HepG2 (cell line): ENCODE data around the gene ACSS3. TPM values are rescaled to one million over a fixed set of nuclear protein-coding genes. Genes with fewer than 3 reads are reported as not detected.

Source experiments
- ATAC-seq: fragments of 200-7000 bp; cut with Tn5 transposase; 3 replicates; pipeline ENCODE4 v1.9.1; 2020; ENCODE audit warnings: mild to moderate bottlenecking, moderate library complexity
- BruUV-seq: library from RNA; stranded (reverse); fragments of 400-500 nt; replicated peaks from 2 replicates; lab custom pipeline; 2021; lab: Mats Ljungman, UMichigan
- CTCF ChIA-PET: fragments of 300-600 bp; formaldehyde crosslinking; extraction: SDS; loops from one replicate; lab custom pipeline; 2021; ENCODE audit warnings: low total read pairs, inconsistent platforms, low intra/inter-chr PET ratio; lab: Yijun Ruan, JAX
- POLR2A ChIA-PET: fragments of 350-600 bp; sonication (Branson Sonifier 250); formaldehyde crosslinking; loops from one replicate; lab custom pipeline; 2020; ENCODE audit warnings: antibody characterized with exemption, inconsistent platforms; lab: Yijun Ruan, JAX
- DNase-seq: peaks from one replicate; pipeline ENCODE4 v3.0.0-alpha.2; 2015; ENCODE audit warnings: low spot score
- FAIRE-seq: peaks from 3 replicates; lab custom pipeline; 2011; peaks lifted over from hg19 to GRCh38; lab: Jason Lieb, UNC
- H2AFZ ChIP-seq: one replicate; pipeline ENCODE4 v1.6.1; 2011; ENCODE audit warnings: low read length, inconsistent platforms
- H3K27ac ChIP-seq: fragments of 300-600 bp; 3 replicates; pipeline ENCODE4 v1.8.0; 2011; ENCODE audit warnings: mixed run types, mild to moderate bottlenecking, mixed read lengths, low read length, inconsistent platforms; ENCODE audit not compliant: insufficient read depth; ENCODE audit errors: extremely low read length
- H3K27me3 ChIP-seq, 2 experiments: fragments of 200-600 bp in 1 of 2; 2 replicates in 1 of 2; 3 replicates in 1 of 2; pipeline versions ENCODE4 v1.6.0 to v1.8.0; 2011; ENCODE audit warnings: low read length in 2 of 2, mild to moderate bottlenecking in 2 of 2, moderate library complexity in 2 of 2, inconsistent platforms in 1 of 2; ENCODE audit not compliant: insufficient read depth in 2 of 2, control insufficient read depth in 1 of 2
- H3K36me3 ChIP-seq, 2 experiments: fragments of 200-600 bp in 1 of 2; replicated peaks in 1 of 2; 2 replicates in 1 of 2; 3 replicates in 1 of 2; pipeline versions ENCODE4 v1.5.1 to v1.8.0; 2011; ENCODE audit warnings: low read length in 2 of 2, inconsistent platforms in 1 of 2; ENCODE audit not compliant: insufficient read depth in 2 of 2, control insufficient read depth in 1 of 2
- H3K4me1 ChIP-seq: 2 replicates; pipeline ENCODE4 v1.5.1; 2012; ENCODE audit warnings: low read length, inconsistent platforms; ENCODE audit not compliant: insufficient read depth
- H3K4me2 ChIP-seq: 2 replicates; pipeline ENCODE4 v1.6.0; 2011; ENCODE audit warnings: low read depth, low read length, inconsistent platforms
- H3K4me3 ChIP-seq, 3 experiments: fragments of 200-600 bp in 1 of 3; sonication (generic), shearing (Covaris generic) in 1 of 3; replicated peaks in 1 of 3; 2 replicates each; pipeline ENCODE4 v1.5.1; 2011 to 2016; ENCODE audit warnings: low read length in 3 of 3, inconsistent platforms in 2 of 3, low read depth in 2 of 3, mild to moderate bottlenecking in 2 of 3, control low read depth in 1 of 3, mixed read lengths in 1 of 3; ENCODE audit not compliant: insufficient read depth in 1 of 3
- H3K79me2 ChIP-seq: one replicate; pipeline ENCODE4 v1.6.1; 2011; ENCODE audit warnings: low read length, inconsistent platforms; ENCODE audit not compliant: insufficient read depth
- H3K9ac ChIP-seq: 2 replicates; pipeline ENCODE4 v1.6.0; 2011; ENCODE audit warnings: mild to moderate bottlenecking, low read depth, low read length, inconsistent platforms; ENCODE audit not compliant: insufficient read depth
- H3K9me3 ChIP-seq: 2 replicates; pipeline ENCODE4 v1.5.1; 2012; ENCODE audit warnings: mild to moderate bottlenecking, low read length
- H4K20me1 ChIP-seq: 2 replicates; pipeline ENCODE4 v1.6.0; 2011; ENCODE audit warnings: inconsistent platforms, mild to moderate bottlenecking, low read length, moderate library complexity; ENCODE audit not compliant: insufficient read depth
- GPN1 ChIP-seq: sonication (generic); formaldehyde crosslinking; IDR thresholded peaks from 2 replicates; pipeline ENCODE4 v1.5.1; 2020; ENCODE audit warnings: missing genetic modification reagents, borderline replicate concordance
- NR1H2 ChIP-seq: sonication (generic); formaldehyde crosslinking; IDR thresholded peaks from 2 replicates; pipeline ENCODE4 v1.8.1; 2022; ENCODE audit warnings: low read depth, missing genetic modification reagents, borderline replicate concordance
- RAD21 ChIP-seq: fragments of 450-650 bp; formaldehyde crosslinking; IDR thresholded peaks from 2 replicates; pipeline ENCODE4 v1.5.0; 2020; ENCODE audit warnings: mild to moderate bottlenecking
- ZNF777 ChIP-seq: sonication (generic); formaldehyde crosslinking; IDR thresholded peaks from 2 replicates; pipeline ENCODE4 v1.4.0; 2020; ENCODE audit warnings: missing genetic modification reagents
- WGBS: methylation state at CpG from one replicate; pipeline ENCODE4 v1.1.6; 2017; ENCODE audit warnings: low lambda C conversion rate; 5-methylcytosine and 5-hydroxymethylcytosine counted together
- in situ Hi-C: cut with HindIII; loops from 2 replicates; pipeline ENCODE4 v1.10.0; 2017; ENCODE audit warnings: low pct_unique_long_range_greater_than_20kb; ENCODE audit not compliant: extremely low pct_ligation_motif_present
- intact Hi-C: fragments of 100-400 bp; cut with micrococcal nuclease; formaldehyde crosslinking; loops from one replicate; pipeline ENCODE4 v1.10.0; 2022; ENCODE audit not compliant: unreplicated experiment
- polyA plus RNA-seq, 8 experiments: library from polyadenylated mRNA; depleted of rRNA in 3 of 8; stranded (reverse) in 7 of 8; unstranded in 1 of 8; fragments of >200 nt; fragmentation: Illumina TruSeq in 4 of 8; extraction: Trizol in 4 of 8; gene quantifications; 2 replicates each; pipeline versions ENCODE4 v1.2.1 to v1.2.3, GENCODE V29; 2011 to 2016; ENCODE audit warnings: low read depth in 4 of 8, missing spikeins in 1 of 8, mixed read lengths in 1 of 8; ENCODE audit not compliant: insufficient read depth in 1 of 8
- total RNA-seq, 5 experiments: library from RNA; depleted of rRNA; stranded (reverse); fragments of >200 nt; fragmentation: Illumina TruSeq; extraction: Trizol; gene quantifications; 2 replicates each; pipeline ENCODE4 v1.2.3, GENCODE V29; 2016; ENCODE audit warnings: low read depth in 1 of 5
- TF ChIP-seq, protein P1 (sequence below): sonication (generic); formaldehyde crosslinking; IDR thresholded peaks from 2 replicates; pipeline ENCODE4 v1.4.0; 2020; ENCODE audit warnings: missing genetic modification reagents
- TF ChIP-seq, protein P2 (sequence below): sonication (generic); formaldehyde crosslinking; IDR thresholded peaks from 2 replicates; pipeline ENCODE4 v1.4.0; 2020; ENCODE audit warnings: mild to moderate bottlenecking, missing genetic modification reagents
- TF ChIP-seq, protein P3 (sequence below): sonication (generic); formaldehyde crosslinking; IDR thresholded peaks from 2 replicates; pipeline ENCODE4 v1.4.0; 2020; ENCODE audit warnings: missing genetic modification reagents, borderline replicate concordance

ACSS3 gene
- total and polyA plus RNA-seq, 2 of the 13 experiments (the other 11 are each of a cell fraction or from before 2014, with no cell fraction given) = 79.5 to 86.3 TPM

DNA sequence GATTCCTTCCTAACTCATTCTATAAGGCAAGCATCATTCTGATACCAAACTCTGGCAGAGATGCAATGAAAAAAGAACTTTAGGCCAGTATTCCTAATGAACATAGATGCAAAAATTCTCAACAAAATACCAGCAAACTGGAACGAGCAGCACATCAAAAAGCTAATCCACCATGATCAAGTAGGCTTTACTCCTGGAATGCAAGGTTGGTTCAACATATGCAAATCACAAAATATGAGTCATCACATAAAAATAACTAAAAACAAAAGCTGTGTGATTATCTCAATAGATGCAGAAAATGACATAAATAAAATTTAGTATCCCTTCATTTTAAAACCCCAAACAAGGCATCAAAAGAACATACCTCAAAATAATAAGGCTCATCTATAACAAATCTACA lies 98.9 kb downstream of the ACSS3 start:
- Histone ChIP-seq H3K27ac (no peak overlapping the region), H3K27me3 (no peaks in the 10 kb centered on the region), H3K4me3 (no peak overlapping the region), H3K79me2 (no peaks in the 10 kb centered on the region), H4K20me1 (no peaks in the 10 kb centered on the region), H3K9ac (no peak overlapping the region), H3K4me2 (no peak overlapping the region), H3K9me3 (peaks cover 4% of the 10 kb centered on the region; the same call in 1 of the 2 replicates), H2AFZ (no peak overlapping the region), H3K36me3 (peaks cover 2 to 38% of the 10 kb centered on the region in 2 experiments; a peak in 4 of 5 replicates), H3K4me1 (no peaks in the 10 kb centered on the region)
- ATAC-seq = no peak
- 97% methylated on average over 1 of the region's 1 CpG for WGBS
- intact Hi-C loops = no loop called here
- DNase-seq = no peak
- no peak for FAIRE-seq
- POLR2A ChIA-PET = no interaction called here
- in situ Hi-C loops = no loop called here
- no TSS peak for BruUV-seq
- CTCF ChIA-PET = no interaction called here
- TF ChIP-seq, protein P1, sequence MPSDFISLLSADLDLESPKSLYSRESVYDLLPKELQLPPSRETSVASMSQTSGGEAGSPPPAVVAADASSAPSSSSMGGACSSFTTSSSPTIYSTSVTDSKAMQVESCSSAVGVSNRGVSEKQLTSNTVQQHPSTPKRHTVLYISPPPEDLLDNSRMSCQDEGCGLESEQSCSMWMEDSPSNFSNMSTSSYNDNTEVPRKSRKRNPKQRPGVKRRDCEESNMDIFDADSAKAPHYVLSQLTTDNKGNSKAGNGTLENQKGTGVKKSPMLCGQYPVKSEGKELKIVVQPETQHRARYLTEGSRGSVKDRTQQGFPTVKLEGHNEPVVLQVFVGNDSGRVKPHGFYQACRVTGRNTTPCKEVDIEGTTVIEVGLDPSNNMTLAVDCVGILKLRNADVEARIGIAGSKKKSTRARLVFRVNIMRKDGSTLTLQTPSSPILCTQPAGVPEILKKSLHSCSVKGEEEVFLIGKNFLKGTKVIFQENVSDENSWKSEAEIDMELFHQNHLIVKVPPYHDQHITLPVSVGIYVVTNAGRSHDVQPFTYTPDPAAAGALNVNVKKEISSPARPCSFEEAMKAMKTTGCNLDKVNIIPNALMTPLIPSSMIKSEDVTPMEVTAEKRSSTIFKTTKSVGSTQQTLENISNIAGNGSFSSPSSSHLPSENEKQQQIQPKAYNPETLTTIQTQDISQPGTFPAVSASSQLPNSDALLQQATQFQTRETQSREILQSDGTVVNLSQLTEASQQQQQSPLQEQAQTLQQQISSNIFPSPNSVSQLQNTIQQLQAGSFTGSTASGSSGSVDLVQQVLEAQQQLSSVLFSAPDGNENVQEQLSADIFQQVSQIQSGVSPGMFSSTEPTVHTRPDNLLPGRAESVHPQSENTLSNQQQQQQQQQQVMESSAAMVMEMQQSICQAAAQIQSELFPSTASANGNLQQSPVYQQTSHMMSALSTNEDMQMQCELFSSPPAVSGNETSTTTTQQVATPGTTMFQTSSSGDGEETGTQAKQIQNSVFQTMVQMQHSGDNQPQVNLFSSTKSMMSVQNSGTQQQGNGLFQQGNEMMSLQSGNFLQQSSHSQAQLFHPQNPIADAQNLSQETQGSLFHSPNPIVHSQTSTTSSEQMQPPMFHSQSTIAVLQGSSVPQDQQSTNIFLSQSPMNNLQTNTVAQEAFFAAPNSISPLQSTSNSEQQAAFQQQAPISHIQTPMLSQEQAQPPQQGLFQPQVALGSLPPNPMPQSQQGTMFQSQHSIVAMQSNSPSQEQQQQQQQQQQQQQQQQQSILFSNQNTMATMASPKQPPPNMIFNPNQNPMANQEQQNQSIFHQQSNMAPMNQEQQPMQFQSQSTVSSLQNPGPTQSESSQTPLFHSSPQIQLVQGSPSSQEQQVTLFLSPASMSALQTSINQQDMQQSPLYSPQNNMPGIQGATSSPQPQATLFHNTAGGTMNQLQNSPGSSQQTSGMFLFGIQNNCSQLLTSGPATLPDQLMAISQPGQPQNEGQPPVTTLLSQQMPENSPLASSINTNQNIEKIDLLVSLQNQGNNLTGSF (CRISPR knock-in tag) = no peak
- TF ChIP-seq NR1H2 (CRISPR knock-in tag) (no peak), RAD21 (CRISPR knock-in tag) (no peak), ZNF777 (no peak), GPN1 (CRISPR knock-in tag) (no peak)
- TF ChIP-seq, protein P2, sequence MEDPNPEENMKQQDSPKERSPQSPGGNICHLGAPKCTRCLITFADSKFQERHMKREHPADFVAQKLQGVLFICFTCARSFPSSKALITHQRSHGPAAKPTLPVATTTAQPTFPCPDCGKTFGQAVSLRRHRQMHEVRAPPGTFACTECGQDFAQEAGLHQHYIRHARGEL (CRISPR knock-in tag) = no peak
- TF ChIP-seq, protein P3, sequence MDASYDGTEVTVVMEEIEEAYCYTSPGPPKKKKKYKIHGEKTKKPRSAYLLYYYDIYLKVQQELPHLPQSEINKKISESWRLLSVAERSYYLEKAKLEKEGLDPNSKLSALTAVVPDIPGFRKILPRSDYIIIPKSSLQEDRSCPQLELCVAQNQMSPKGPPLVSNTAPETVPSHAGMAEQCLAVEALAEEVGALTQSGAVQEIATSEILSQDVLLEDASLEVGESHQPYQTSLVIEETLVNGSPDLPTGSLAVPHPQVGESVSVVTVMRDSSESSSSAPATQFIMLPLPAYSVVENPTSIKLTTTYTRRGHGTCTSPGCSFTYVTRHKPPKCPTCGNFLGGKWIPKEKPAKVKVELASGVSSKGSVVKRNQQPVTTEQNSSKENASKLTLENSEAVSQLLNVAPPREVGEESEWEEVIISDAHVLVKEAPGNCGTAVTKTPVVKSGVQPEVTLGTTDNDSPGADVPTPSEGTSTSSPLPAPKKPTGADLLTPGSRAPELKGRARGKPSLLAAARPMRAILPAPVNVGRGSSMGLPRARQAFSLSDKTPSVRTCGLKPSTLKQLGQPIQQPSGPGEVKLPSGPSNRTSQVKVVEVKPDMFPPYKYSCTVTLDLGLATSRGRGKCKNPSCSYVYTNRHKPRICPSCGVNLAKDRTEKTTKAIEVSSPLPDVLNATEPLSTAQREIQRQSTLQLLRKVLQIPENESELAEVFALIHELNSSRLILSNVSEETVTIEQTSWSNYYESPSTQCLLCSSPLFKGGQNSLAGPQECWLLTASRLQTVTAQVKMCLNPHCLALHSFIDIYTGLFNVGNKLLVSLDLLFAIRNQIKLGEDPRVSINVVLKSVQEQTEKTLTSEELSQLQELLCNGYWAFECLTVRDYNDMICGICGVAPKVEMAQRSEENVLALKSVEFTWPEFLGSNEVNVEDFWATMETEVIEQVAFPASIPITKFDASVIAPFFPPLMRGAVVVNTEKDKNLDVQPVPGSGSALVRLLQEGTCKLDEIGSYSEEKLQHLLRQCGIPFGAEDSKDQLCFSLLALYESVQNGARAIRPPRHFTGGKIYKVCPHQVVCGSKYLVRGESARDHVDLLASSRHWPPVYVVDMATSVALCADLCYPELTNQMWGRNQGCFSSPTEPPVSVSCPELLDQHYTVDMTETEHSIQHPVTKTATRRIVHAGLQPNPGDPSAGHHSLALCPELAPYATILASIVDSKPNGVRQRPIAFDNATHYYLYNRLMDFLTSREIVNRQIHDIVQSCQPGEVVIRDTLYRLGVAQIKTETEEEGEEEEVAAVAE (CRISPR knock-in tag) = no peak
